ENCODE data around the gene CNN2. TPM values are rescaled to one million over a fixed set of nuclear protein-coding genes. Genes with fewer than 3 reads are reported as not detected.

Gene CNN2
- total RNA-seq, 5 donors from 2014 or later (not counting 1 experiment from before 2014, with no cell fraction given), result 239 to 385 (median 314) TPM

DNA sequence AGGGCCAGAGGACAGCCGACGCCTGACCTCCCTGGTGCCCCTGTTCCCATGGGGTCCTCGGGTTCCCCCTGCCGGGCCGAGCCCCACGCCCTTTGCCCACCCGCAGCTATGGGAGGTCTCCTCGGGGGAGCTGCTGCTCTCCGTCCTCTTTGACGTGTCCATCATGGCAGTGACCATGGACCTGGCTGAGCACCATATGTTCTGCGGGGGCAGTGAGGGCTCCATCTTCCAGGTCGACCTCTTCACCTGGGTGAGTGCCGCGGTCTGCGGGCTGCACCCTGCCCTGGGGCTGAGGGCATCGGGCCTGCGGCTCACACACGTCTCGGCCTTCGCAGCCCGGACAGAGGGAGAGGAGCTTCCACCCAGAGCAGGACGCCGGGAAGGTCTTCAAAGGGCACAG, 35.7 kb upstream of the CNN2 start:
- H3K27me3 ChIP-seq (replicated peaks in 1 of 2; ENCODE audit: control insufficient read depth in 2 of 2, extremely low read depth in 1 of 2, insufficient read depth in 2 of 2, low read length in 1 of 2), result peaks cover 0 to 5% of the 10 kb centered on the region in 2 experiments
- H3K4me3 ChIP-seq (ENCODE audit: control insufficient read depth in 1 of 2, extremely low read depth in 1 of 2, low read length in 1 of 2), result no peak overlapping the region
- ChIA-PET POLR2A (interaction anchor here in 1 of 2 donors (0.6 kb wide), 1 partner anchor 41 kb away, joined by 5 read pairs; no protein-coding TSS in a partner anchor), CTCF (no interaction called here)
- Mint-ChIP-seq H3K9me3 (no peaks in the 10 kb centered on the region), H3K4me3 (no peak overlapping the region), H3K27me3 (no peaks in the 10 kb centered on the region), H3K27ac (no peak overlapping the region), H3K4me1 (peaks cover 0 to 3% (median 2%) of the 10 kb centered on the region in 3 donors), H3K36me3 (peaks cover 13% of the 10 kb centered on the region)
- no peak overlapping the region for H3K27ac ChIP-seq (ENCODE audit: low read length)
- no peak for ATAC-seq (replicated peaks in 1 of 4)
- no peak for DNase-seq
- no peaks in the 10 kb centered on the region for H3K9me3 ChIP-seq
- 94% methylated on average over 23 of the region's 23 CpGs for WGBS (ENCODE audit: insufficient coverage)
- H3K4me1 ChIP-seq (ENCODE audit: control insufficient read depth in 1 of 2, extremely low read depth in 1 of 2, insufficient read depth in 2 of 2, low read length in 2 of 2), result peaks cover 0 to 18% of the 10 kb centered on the region in 2 experiments
- H3K36me3 ChIP-seq (ENCODE audit: control insufficient read depth in 2 of 2, extremely low read depth in 1 of 2, insufficient read depth in 1 of 2, low read length in 1 of 2), result peaks cover 33 to 34% of the 10 kb centered on the region in 2 donors

DNA sequence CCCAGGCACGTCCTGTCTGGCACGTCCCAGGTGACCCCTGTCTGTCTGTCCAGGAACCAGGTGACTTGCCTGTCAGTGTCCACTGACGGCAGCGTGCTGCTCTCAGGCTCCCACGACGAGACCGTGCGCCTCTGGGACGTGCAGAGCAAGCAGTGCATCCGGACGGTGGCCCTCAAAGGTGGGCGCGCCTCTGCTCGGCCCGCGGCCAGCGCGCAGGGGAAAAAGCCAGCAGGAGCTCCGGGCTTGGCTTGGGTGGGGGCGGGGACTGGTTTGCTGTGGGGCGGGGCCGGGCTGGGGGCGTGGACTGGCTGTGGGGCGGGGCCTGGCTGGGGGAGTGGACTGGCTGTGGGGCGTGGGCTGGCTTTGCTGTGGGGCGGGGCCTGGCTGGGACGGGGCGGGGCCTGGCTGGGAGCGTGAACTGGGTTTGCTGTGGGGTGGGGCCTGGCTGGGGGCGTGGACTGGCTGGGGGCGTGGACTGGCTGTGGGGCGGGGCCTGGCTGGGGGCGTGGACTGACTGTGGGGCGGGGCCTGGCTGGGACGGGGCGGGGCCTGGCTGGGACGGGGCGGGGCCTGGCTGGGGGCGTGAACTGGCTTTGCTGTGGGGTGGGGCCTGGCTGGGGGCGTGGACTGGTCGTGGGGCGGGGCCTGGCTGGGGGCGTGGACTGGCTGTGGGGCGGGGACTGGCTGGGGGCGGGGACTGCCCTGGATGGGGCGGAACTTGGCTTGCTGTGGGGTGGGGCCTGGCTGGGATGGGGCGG, 35.1 kb upstream of the CNN2 start:
- H3K27me3 ChIP-seq (replicated peaks in 1 of 2; ENCODE audit: control insufficient read depth in 2 of 2, extremely low read depth in 1 of 2, insufficient read depth in 2 of 2, low read length in 1 of 2), result peaks cover 0 to 11% of the 10 kb centered on the region in 2 experiments
- CTCF ChIA-PET, result no interaction called here
- 92% methylated on average over 21 of the region's 47 CpGs for WGBS (ENCODE audit: insufficient coverage)
- no peak overlapping the region for H3K27ac ChIP-seq (ENCODE audit: low read length)
- Mint-ChIP-seq H3K27me3 (no peaks in the 10 kb centered on the region), H3K9me3 (no peaks in the 10 kb centered on the region), H3K4me3 (no peak overlapping the region), H3K36me3 (peaks cover 13% of the 10 kb centered on the region), H3K27ac (no peak overlapping the region), H3K4me1 (peaks cover 2 to 4% (median 3%) of the 10 kb centered on the region in 3 donors)
- H3K9me3 ChIP-seq, result no peaks in the 10 kb centered on the region
- no peak overlapping the region for H3K4me3 ChIP-seq (ENCODE audit: control insufficient read depth in 1 of 2, extremely low read depth in 1 of 2, low read length in 1 of 2)
- peak in 31 of 35 experiments; percentile 28 to 72 (median 59) for DNase-seq
- ATAC-seq (replicated peaks in 1 of 4), result peak; percentile 22 to 67 (median 42)
- POLR2A ChIA-PET, result no interaction called here
- peaks cover 2 to 24% of the 10 kb centered on the region in 2 experiments for H3K4me1 ChIP-seq (ENCODE audit: control insufficient read depth in 1 of 2, extremely low read depth in 1 of 2, insufficient read depth in 2 of 2, low read length in 2 of 2)
- peaks cover 28 to 30% of the 10 kb centered on the region in 2 donors for H3K36me3 ChIP-seq (ENCODE audit: control insufficient read depth in 2 of 2, extremely low read depth in 1 of 2, insufficient read depth in 1 of 2, low read length in 1 of 2)

DNA sequence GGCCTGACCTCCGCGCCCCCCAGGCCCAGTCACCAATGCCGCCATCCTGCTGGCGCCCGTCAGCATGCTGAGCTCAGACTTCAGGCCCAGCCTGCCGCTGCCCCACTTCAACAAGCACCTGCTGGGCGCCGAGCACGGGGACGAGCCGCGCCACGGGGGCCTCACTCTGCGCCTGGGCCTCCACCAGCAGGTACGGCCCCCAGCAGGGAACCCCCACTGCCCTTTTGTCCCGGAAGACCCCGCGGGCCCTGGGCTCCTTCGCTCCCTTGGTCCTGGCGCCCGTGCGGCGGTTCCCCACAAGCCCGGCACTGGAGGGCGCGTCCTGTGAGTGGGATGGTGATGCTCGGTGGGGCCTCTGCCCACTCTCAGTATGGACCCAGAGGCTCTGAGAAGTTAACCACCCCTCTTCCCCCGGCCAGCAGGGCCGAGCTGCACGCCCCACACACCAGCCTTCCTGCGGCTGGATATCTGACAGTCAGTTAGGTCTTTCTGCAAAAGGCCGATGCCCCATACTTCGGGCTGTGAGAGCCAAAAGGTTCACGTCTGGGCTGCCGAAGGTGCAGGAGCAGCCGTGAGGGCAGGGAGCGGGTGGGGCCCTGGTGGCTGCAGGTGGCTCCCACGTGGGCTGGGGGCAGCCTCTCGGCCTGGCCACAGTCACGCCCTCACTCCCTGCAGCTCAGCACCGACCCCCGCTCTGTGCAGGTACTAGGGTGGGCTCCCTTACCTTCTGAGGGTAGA, 34.3 kb upstream of the CNN2 start:
- 95% methylated on average over 21 of the region's 42 CpGs for WGBS (ENCODE audit: insufficient coverage)
- no peak for DNase-seq
- Mint-ChIP-seq H3K27ac (no peak overlapping the region), H3K9me3 (no peaks in the 10 kb centered on the region), H3K4me3 (no peak overlapping the region), H3K27me3 (no peaks in the 10 kb centered on the region), H3K4me1 (peaks cover 6 to 11% (median 7%) of the 10 kb centered on the region in 3 donors), H3K36me3 (peaks cover 7% of the 10 kb centered on the region)
- Histone ChIP-seq H3K4me1 (ENCODE audit: control insufficient read depth in 1 of 2, extremely low read depth in 1 of 2, insufficient read depth in 2 of 2, low read length in 2 of 2) (peaks cover 2 to 31% of the 10 kb centered on the region in 2 experiments), H3K36me3 (ENCODE audit: control insufficient read depth in 2 of 2, extremely low read depth in 1 of 2, insufficient read depth in 1 of 2, low read length in 1 of 2) (peaks cover 23 to 30% of the 10 kb centered on the region in 2 donors), H3K27ac (ENCODE audit: low read length) (no peak overlapping the region), H3K27me3 (replicated peaks in 1 of 2; ENCODE audit: control insufficient read depth in 2 of 2, extremely low read depth in 1 of 2, insufficient read depth in 2 of 2, low read length in 1 of 2) (peaks cover 0 to 16% of the 10 kb centered on the region in 2 experiments), H3K9me3 (no peaks in the 10 kb centered on the region), H3K4me3 (ENCODE audit: control insufficient read depth in 1 of 2, extremely low read depth in 1 of 2, low read length in 1 of 2) (no peak overlapping the region)
- ChIA-PET CTCF (no interaction called here), POLR2A (interaction anchor here in 1 of 2 donors (0.5 kb wide), 1 partner anchor 255 kb away, joined by 3 read pairs; no protein-coding TSS in a partner anchor)
- ATAC-seq (replicated peaks in 1 of 4), result no peak

DNA sequence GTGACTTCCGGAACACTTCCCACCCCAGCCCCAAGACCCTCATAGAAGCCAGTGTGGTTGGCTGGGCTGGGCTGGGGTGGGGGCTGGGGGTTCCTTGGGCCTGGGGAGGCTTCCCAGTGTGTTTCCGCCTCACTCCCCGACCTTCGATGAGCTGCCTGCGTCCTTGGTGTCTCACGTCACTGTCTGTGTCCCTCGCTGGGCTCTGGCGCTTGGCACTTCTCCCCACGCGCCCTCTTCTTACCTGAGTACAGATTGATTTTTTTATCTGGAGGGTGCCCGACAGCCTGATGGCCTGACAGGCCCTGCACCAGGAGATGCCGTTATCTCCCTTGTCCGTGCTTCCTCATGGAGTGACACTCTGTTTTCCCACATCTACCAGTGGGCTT, 33.7 kb upstream of the CNN2 start:
- peaks cover under 1 to 21% of the 10 kb centered on the region in 2 experiments for H3K27me3 ChIP-seq (replicated peaks in 1 of 2; ENCODE audit: control insufficient read depth in 2 of 2, extremely low read depth in 1 of 2, insufficient read depth in 2 of 2, low read length in 1 of 2)
- CTCF ChIA-PET, result no interaction called here
- DNase-seq (no peak), ATAC-seq (replicated peaks in 1 of 4) (no peak)
- peaks cover 2 to 34% of the 10 kb centered on the region in 2 experiments for H3K4me1 ChIP-seq (ENCODE audit: control insufficient read depth in 1 of 2, extremely low read depth in 1 of 2, insufficient read depth in 2 of 2, low read length in 2 of 2)
- no peak overlapping the region for H3K4me3 ChIP-seq (ENCODE audit: control insufficient read depth in 1 of 2, extremely low read depth in 1 of 2, low read length in 1 of 2)
- Mint-ChIP-seq H3K27me3 (no peaks in the 10 kb centered on the region), H3K27ac (peak overlapping the region in 1 of 2 donors; percentile 15), H3K4me1 (peaks cover 6 to 11% (median 9%) of the 10 kb centered on the region in 3 donors), H3K4me3 (no peak overlapping the region), H3K36me3 (peaks cover 3% of the 10 kb centered on the region), H3K9me3 (no peaks in the 10 kb centered on the region)
- H3K27ac ChIP-seq (ENCODE audit: low read length), result no peak overlapping the region
- H3K9me3 ChIP-seq, result no peaks in the 10 kb centered on the region
- POLR2A ChIA-PET, result no interaction called here
- 97% methylated on average over 12 of the region's 13 CpGs for WGBS (ENCODE audit: insufficient coverage)
- H3K36me3 ChIP-seq (ENCODE audit: control insufficient read depth in 2 of 2, extremely low read depth in 1 of 2, insufficient read depth in 1 of 2, low read length in 1 of 2), result peaks cover 23 to 30% of the 10 kb centered on the region in 2 donors

DNA sequence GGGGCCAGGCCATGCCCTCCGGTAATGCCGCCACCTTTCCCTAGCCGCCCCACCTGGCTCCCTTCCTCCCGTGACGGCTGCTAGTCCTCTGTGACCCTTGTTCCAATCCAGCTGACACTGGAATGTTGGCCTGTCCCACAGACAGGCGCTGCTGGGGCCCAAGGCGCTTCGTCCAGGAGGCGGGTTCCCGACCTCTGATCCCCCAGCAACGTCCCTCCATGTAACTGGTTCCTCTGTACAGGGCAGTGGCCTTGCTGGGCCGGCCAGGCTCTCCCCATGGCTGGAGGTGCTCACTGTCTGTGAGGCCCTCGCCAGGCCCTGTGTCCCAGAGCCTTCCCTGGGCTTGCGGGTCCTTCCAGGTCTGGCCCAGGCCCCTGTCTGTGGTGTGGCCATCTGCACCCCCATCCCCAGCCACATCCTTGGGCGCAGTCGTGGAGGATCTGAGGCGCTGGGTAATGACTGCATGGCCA, 33.0 kb upstream of the CNN2 start:
- Mint-ChIP-seq H3K36me3 (peaks cover 3% of the 10 kb centered on the region), H3K27ac (no peak overlapping the region), H3K4me1 (peaks cover 6 to 13% (median 9%) of the 10 kb centered on the region in 3 donors), H3K27me3 (peaks cover 4 to 6% of the 10 kb centered on the region in 2 donors), H3K4me3 (no peak overlapping the region), H3K9me3 (no peaks in the 10 kb centered on the region)
- peaks cover 18 to 30% of the 10 kb centered on the region in 2 donors for H3K36me3 ChIP-seq (ENCODE audit: control insufficient read depth in 2 of 2, extremely low read depth in 1 of 2, insufficient read depth in 1 of 2, low read length in 1 of 2)
- DNase-seq, result no peak
- no peak for ATAC-seq (replicated peaks in 1 of 4)
- POLR2A ChIA-PET, result no interaction called here
- H3K4me3 ChIP-seq (ENCODE audit: control insufficient read depth in 1 of 2, extremely low read depth in 1 of 2, low read length in 1 of 2), result no peak overlapping the region
- 98% methylated on average over 17 of the region's 17 CpGs for WGBS (ENCODE audit: insufficient coverage)
- peaks cover 4 to 29% of the 10 kb centered on the region in 2 experiments for H3K27me3 ChIP-seq (replicated peaks in 1 of 2; ENCODE audit: control insufficient read depth in 2 of 2, extremely low read depth in 1 of 2, insufficient read depth in 2 of 2, low read length in 1 of 2)
- peaks cover 2 to 34% of the 10 kb centered on the region in 2 experiments for H3K4me1 ChIP-seq (ENCODE audit: control insufficient read depth in 1 of 2, extremely low read depth in 1 of 2, insufficient read depth in 2 of 2, low read length in 2 of 2)
- H3K9me3 ChIP-seq, result no peaks in the 10 kb centered on the region
- CTCF ChIA-PET, result interaction anchor here in 1 of 2 donors (0.6 kb wide), 1 partner anchor 774 kb away, joined by 3 read pairs; no protein-coding TSS in a partner anchor
- no peak overlapping the region for H3K27ac ChIP-seq (ENCODE audit: low read length)

DNA sequence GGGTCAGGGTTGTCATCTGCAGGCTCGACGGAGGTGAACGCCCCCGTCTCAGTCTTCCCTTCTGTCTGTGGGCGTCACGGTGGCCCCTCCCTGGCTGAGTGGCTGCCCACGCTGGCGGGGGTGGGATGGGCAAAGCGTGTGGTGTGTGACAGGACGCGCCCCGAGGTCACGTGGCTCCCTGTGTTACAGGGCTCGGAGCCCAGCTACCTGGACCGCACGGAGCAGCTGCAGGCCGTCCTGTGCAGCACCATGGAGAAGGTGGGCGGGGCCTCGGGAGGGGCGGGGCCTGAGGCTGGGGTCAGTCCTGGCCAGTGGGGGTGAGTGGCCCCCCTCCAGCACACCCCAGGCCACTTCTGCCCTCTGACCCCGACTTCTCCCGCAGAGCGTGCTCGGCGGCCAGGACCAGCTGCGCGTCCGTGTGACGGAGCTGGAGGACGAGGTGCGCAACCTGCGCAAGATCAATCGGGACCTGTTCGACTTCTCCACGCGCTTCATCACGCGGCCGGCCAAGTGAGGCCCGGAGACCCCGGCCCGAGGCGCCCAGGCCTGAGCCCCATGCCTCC, 32.5 kb upstream of the CNN2 start:
- H3K4me3 ChIP-seq (ENCODE audit: control insufficient read depth in 1 of 2, extremely low read depth in 1 of 2, low read length in 1 of 2), result no peak overlapping the region
- DNase-seq, result no peak
- Mint-ChIP-seq H3K27ac (no peak overlapping the region), H3K36me3 (peaks cover 3% of the 10 kb centered on the region), H3K4me1 (peaks cover 7 to 14% (median 9%) of the 10 kb centered on the region in 3 donors), H3K9me3 (no peaks in the 10 kb centered on the region), H3K27me3 (peaks cover 7 to 10% of the 10 kb centered on the region in 2 donors), H3K4me3 (no peak overlapping the region)
- H3K9me3 ChIP-seq, result no peaks in the 10 kb centered on the region
- H3K27ac ChIP-seq (ENCODE audit: low read length), result no peak overlapping the region
- no peak for ATAC-seq (replicated peaks in 1 of 4)
- CTCF ChIA-PET, result interaction anchor here in 1 of 2 donors (0.6 kb wide), 1 partner anchor 773 kb away, joined by 3 read pairs; no protein-coding TSS in a partner anchor
- WGBS (ENCODE audit: insufficient coverage), result 93% methylated on average over 35 of the region's 43 CpGs
- POLR2A ChIA-PET, result no interaction called here
- peaks cover 2 to 29% of the 10 kb centered on the region in 2 experiments for H3K4me1 ChIP-seq (ENCODE audit: control insufficient read depth in 1 of 2, extremely low read depth in 1 of 2, insufficient read depth in 2 of 2, low read length in 2 of 2)
- peaks cover 15 to 30% of the 10 kb centered on the region in 2 donors for H3K36me3 ChIP-seq (ENCODE audit: control insufficient read depth in 2 of 2, extremely low read depth in 1 of 2, insufficient read depth in 1 of 2, low read length in 1 of 2)
- H3K27me3 ChIP-seq (replicated peaks in 1 of 2; ENCODE audit: control insufficient read depth in 2 of 2, extremely low read depth in 1 of 2, insufficient read depth in 2 of 2, low read length in 1 of 2), result peaks cover 4 to 34% of the 10 kb centered on the region in 2 experiments

All from T-cell (primary cell).